Right cardiac atrium (tissue), 5 donors: ENCODE data around the gene BTBD6. TPM values are rescaled to one million over a fixed set of nuclear protein-coding genes. Genes with fewer than 3 reads are reported as not detected.

Source experiments
- ATAC-seq, 2 donors: fragments of 200-7000 bp; cut with Tn5 transposase; one replicate each; pipeline versions ENCODE4 v1.8.0 to v1.9.1; 2020; ENCODE audit warnings: moderate library complexity in 2 of 2, mild to moderate bottlenecking in 1 of 2
- DNase-seq, 3 donors: peaks; one replicate each; pipeline ENCODE4 v3.0.0-alpha.2; 2020
- H3K27ac ChIP-seq: one replicate; pipeline ENCODE4 v1.5.1; 2013; ENCODE audit warnings: mild to moderate bottlenecking, low read length, control low read depth, moderate library complexity
- H3K27me3 ChIP-seq: one replicate; pipeline ENCODE4 v1.6.1; 2013; ENCODE audit not compliant: control insufficient read depth, insufficient read depth
- H3K4me1 ChIP-seq: one replicate; pipeline ENCODE4 v1.6.1; 2013; ENCODE audit warnings: low read length; ENCODE audit not compliant: control insufficient read depth, insufficient read depth
- H3K4me3 ChIP-seq: one replicate; pipeline ENCODE4 v1.5.1; 2013; ENCODE audit warnings: low read length, control low read depth
- H3K9me3 ChIP-seq: one replicate; pipeline ENCODE4 v1.6.1; 2013; ENCODE audit warnings: low read length; ENCODE audit not compliant: control insufficient read depth
- WGBS: extraction: QIAGEN DNeasy Blood & Tissue Kit; methylation state at CpG from one replicate; pipeline ENCODE4 v1.1.7; 2013; 5-methylcytosine and 5-hydroxymethylcytosine counted together
- intact Hi-C, 4 donors: fragments of 100-400 bp; cut with DNase I; formaldehyde crosslinking; loops; one replicate each; pipeline versions ENCODE4 v1.11.0 to v1.14.0; 2022 to 2023
- polyA plus RNA-seq: library from polyadenylated mRNA; stranded (reverse); fragments of 200-250 nt; gene quantifications from one replicate; pipeline ENCODE4 v1.2.3, GENCODE V29; 2013
- total RNA-seq, 4 donors: library from RNA; stranded (reverse); fragmentation: NEBNext Ultra II Directional; extraction: Animal tissue kit (Norgen Biotek cat#: 25700); gene quantifications; one replicate each; pipeline ENCODE4 v1.2.1, GENCODE V29; 2021
- donor health status: healthy with polysubstance abuse.
- donor health status: DM: no; HTN: yes; CAD: no.
- donor health status: DM: no; HTN: no; CAD: no.
- donor health status: DM: no; HTN: yes; CAD: no; lungs with severe emphysema.
- donor health status: DM: yes; HTN: yes; CAD: no.

The BTBD6 gene
- total and polyA plus RNA-seq, 5 donors, result 28.1 to 42.2 (median 39.2) TPM

DNA sequence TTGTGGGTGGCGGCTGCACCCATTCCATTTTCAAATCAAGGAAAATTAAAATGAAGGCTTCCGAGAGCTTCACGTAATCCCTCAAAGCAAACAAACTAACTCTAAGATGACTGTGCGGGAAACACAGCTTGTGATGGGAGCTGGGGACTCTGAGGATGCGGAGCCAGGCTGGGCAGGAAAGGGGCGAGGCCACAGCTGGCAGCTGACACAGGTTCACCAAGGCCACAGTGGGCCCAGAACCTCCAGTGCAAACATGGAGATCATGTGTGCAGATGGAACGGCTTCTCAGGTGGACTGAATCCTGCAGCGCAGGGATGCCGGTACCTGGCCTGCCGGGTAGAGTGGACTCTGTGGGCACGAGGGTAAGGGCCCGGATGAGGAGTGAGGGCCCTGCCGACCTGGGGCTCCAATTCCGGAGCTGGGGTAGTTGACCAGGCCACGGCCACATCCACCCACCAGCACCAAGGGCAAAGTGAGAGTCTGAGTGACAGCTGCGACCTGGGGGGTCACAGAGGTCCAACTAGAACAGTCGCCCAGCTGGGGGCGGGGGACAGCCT is 19.2 kb upstream of the BTBD6 start:
- 92% methylated on average over 18 of the region's 18 CpGs for WGBS
- Histone ChIP-seq H3K27ac (no peak overlapping the region), H3K9me3 (no peaks in the 10 kb centered on the region), H3K4me3 (no peak overlapping the region), H3K4me1 (no peaks in the 10 kb centered on the region), H3K27me3 (no peaks in the 10 kb centered on the region)
- peak in 1 of 3 donors; percentile 42 for DNase-seq
- intact Hi-C loops, result no loop called here
- no peak for ATAC-seq

DNA sequence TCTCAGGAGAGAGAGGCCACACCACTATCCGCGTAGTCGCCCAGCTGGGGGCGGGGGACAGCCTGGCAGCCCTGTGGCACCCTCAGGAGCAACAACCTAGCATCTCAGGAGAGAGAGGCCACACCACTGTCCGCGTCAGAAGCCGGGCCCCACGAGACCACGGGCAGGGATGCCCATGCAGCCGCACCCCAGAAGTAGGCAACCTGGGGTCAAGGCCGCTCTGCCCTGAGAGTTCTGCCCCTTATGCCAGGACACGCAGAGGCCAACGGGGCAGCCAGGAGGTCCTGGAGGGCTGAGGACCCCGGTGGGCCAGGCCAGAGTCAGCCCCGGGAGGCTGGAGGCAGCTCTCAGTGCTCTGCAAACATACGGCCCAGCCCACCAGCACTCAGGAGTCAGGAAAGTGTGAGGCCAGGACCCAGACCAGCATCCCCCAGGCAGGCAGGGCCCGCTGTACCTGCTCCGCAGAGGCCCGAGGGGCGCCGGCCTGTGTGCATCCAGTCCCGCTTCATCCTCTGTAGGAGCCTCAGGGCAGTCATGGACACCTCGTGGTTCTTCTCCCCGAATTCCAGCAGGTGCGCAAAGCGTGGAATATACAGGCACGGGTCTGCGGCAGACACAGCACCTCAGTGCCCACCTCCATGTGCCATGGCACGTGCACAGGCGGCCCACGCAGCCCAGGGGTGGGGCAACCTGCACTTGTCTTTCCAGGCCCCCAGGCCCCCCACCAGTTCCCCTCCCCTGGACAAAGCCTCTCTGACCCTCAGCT is 7.3 kb upstream of the BTBD6 start:
- no peaks in the 10 kb centered on the region for H3K4me1 ChIP-seq
- H3K27ac ChIP-seq, result no peak overlapping the region
- peak; percentile 16 to 36 for ATAC-seq
- H3K4me3 ChIP-seq, result no peak overlapping the region
- intact Hi-C loops, result no loop called here
- DNase-seq, result peak in 1 of 3 donors; percentile 44
- 96% methylated on average over 27 of the region's 31 CpGs for WGBS
- H3K27me3 ChIP-seq, result no peaks in the 10 kb centered on the region
- no peaks in the 10 kb centered on the region for H3K9me3 ChIP-seq

DNA sequence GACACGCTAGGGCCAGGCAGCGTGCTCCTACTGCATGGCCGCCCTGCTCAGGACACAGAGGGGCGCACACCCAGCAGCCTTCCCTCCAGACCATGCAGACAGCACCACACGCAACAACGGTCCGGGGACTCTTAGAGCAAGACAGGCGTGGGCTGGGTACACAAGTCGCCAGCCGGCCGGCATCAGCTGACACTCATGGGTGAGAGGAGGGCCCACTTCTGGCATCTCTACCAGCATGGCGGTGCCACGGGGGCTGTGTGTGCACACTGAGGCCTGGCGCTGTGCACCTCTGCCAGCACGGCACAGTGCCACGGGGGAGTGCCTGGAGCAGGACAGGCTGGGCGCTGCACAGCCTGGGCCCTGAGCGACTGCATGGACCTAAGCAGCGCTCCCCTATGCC is 6.7 kb upstream of the BTBD6 start:
- no peaks in the 10 kb centered on the region for H3K27me3 ChIP-seq
- H3K9me3 ChIP-seq, result no peaks in the 10 kb centered on the region
- no peak overlapping the region for H3K4me3 ChIP-seq
- H3K4me1 ChIP-seq, result no peaks in the 10 kb centered on the region
- WGBS, result 85% methylated on average over 19 of the region's 19 CpGs
- no peak overlapping the region for H3K27ac ChIP-seq
- peak; percentile 11 to 42 for ATAC-seq
- intact Hi-C loops, result no loop called here
- peak in 1 of 3 donors; percentile 19 for DNase-seq

DNA sequence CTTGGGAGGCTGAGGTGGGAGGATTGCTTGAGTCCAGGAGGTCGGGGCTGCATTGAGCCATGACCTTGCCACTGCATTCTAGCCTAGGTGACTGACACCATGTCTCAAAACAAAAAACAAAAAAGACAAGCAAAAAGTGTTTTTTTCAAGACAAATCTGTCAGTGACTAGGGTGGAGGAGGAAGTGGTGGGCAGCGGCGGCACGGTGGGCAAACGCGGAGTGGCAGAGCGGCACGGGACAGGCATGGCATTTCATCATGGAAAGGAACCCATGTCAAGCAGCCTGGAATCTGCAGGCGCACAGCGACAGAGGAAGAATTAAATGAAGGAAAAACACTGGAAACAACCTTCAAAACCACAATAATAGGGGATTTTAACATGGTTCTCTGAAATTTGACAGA is 4.0 kb upstream of the BTBD6 start:
- DNase-seq (peak in 1 of 3 donors; percentile 45), ATAC-seq (no peak)
- intact Hi-C loops, result no loop called here
- no peaks in the 10 kb centered on the region for H3K27me3 ChIP-seq
- peaks cover under 1% of the 10 kb centered on the region for H3K4me1 ChIP-seq
- no peaks in the 10 kb centered on the region for H3K9me3 ChIP-seq
- H3K27ac ChIP-seq, result no peak overlapping the region
- no peak overlapping the region for H3K4me3 ChIP-seq
- WGBS, result 78% methylated on average over 10 of the region's 10 CpGs

DNA sequence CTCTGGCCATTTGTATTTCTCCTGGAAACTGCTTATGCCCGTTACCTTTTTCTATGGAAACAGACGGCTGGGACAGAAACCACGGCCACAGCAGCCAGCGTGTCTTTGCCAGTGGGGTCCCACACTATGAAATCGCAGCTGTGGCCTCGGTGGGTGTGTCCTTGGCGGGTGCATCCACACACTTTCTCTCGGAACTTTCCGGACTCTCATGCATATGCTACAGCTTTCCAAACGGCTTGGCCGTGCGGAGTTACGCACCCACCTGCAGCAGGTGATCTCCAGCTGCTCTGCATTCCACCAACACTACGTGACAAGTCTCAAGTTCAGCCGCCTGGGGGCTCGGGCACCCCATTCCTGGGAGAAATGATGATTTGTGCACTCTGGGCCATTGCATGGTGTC is 1.3 kb upstream of the BTBD6 start:
- Histone ChIP-seq H3K27ac (no peak overlapping the region), H3K27me3 (no peaks in the 10 kb centered on the region), H3K9me3 (no peaks in the 10 kb centered on the region), H3K4me3 (no peak overlapping the region), H3K4me1 (peaks cover 2% of the 10 kb centered on the region)
- WGBS, result 95% methylated on average over 16 of the region's 16 CpGs
- DNase-seq (peak in 1 of 3 donors; percentile 51), ATAC-seq (no peak)
- intact Hi-C loops, result no loop called here

DNA sequence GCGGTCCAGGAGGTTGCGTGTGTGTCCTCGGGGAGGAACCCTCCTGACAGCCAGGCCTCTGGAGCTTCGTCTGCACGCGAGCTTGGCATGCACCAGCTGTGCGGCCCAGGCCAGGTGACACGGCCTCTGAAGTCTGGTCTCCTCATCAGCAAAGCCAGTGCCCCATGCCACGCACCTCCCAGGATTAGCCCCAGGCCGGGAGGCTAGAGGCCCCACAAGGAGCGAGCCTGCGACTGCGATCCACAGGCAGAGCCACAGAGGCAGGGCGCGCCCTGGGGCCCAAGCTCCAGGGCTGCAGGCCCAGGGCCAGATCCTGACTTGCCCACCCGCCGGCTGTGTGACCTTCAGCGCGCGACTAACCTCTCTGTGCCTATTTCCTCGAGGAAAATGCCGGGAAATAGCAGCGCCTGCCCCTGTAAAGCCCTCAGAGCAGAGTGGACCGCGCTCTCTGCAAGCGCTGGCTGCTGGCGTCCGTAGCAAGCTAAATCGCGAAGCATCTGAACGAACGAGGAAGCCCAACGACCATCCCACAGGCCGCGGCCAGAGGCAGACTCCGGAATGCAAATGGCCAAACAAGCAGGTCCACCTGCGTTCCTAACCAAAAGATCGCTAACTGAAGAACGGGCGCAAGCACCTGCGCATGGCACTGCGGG is 492 bp upstream of the BTBD6 start:
- WGBS, result 36% methylated on average over 42 of the region's 42 CpGs
- no peaks in the 10 kb centered on the region for H3K27me3 ChIP-seq
- ATAC-seq (peak; percentile 3 to 12), DNase-seq (peak in 2 of 3 donors; percentile 63 to 69)
- no peaks in the 10 kb centered on the region for H3K9me3 ChIP-seq
- intact Hi-C loops, result no loop called here
- peaks cover 2% of the 10 kb centered on the region for H3K4me1 ChIP-seq
- peak overlapping the region; percentile 34 for H3K27ac ChIP-seq
- peak overlapping the region; percentile 87 for H3K4me3 ChIP-seq

DNA sequence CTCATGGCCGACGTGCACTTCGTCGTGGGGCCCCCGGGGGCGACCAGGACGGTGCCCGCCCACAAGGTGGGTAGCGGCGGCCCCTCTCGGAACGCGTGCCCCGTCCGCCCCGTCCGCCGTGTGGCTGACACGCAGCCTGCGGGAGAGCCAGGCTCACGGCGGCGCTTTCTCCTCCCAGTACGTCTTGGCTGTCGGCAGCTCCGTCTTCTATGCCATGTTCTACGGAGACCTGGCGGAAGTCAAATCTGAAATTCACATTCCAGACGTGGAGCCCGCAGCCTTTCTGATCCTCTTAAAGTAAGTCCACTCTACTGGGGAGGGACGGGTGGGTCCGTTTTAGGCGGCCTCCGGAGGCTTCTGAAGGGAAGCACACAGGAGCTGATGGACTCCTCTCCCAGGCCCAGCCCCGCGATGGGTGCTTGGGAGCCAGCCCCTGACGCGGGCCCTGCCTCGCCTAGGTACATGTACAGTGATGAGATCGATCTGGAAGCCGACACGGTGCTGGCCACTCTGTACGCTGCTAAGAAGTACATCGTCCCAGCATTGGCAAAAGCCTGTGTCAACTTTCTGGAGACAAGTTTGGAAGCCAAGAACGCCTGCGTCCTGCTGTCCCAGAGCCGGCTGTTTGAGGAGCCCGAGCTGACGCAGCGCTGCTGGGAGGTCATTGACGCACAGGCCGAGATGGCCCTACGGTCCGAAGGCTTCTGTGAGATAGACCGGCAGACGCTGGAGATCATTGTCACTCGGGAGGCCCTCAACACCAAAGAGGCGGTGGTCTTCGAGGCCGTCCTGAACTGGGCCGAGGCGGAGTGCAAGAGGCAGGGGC is 1.1 kb downstream of the BTBD6 start:
- intact Hi-C loops, result loop anchor here in 1 of 4 donors (2.0 kb wide), 1 partner anchor 43 kb away; no protein-coding TSS in a partner anchor
- peak overlapping the region; percentile 88 for H3K27ac ChIP-seq
- H3K27me3 ChIP-seq, result no peaks in the 10 kb centered on the region
- peak; percentile 46 to 73 (median 68) for DNase-seq
- 38% methylated on average over 62 of the region's 62 CpGs for WGBS
- ATAC-seq, result peak; percentile 2 to 18
- peak overlapping the region; percentile 87 for H3K4me3 ChIP-seq
- no peaks in the 10 kb centered on the region for H3K9me3 ChIP-seq
- H3K4me1 ChIP-seq, result peaks cover 2% of the 10 kb centered on the region

DNA sequence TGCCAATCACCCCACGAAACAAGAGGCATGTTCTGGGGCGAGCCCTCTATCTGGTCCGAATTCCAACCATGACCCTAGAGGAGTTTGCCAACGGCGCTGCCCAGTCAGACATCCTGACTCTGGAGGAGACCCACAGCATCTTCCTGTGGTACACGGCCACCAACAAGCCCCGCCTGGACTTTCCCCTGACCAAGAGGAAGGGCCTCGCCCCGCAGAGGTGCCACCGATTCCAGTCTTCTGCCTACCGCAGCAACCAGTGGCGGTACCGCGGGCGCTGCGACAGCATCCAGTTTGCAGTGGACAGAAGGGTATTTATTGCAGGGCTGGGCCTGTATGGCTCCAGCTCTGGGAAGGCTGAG is 1.7 kb downstream of the BTBD6 start:
- Histone ChIP-seq H3K27ac (no peak overlapping the region), H3K4me1 (peaks cover 2% of the 10 kb centered on the region), H3K27me3 (no peaks in the 10 kb centered on the region), H3K9me3 (no peaks in the 10 kb centered on the region), H3K4me3 (no peak overlapping the region)
- DNase-seq, result peak in 1 of 3 donors; percentile 48
- no peak for ATAC-seq
- intact Hi-C loops, result loop anchor here in 1 of 4 donors (2.0 kb wide), 1 partner anchor 43 kb away; no protein-coding TSS in a partner anchor
- 93% methylated on average over 16 of the region's 16 CpGs for WGBS

DNA sequence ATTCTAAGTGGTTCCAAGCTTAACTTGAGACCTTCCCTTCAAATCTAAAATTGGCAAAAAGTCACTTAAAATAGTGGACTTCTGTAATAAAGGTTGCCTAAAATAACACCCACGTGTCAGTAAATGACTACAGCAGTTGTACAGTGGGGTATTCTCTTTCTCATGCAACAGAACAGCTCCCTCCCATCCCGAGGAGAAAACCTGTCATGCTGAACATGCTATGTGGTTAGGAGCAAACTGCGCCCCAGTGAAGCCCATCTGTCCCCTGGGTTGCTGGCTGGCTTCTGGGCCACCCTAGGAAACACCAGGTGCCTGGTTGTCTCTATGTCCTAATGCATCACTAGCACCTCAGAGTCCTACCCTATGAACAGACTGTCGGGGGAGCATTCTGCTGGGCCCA is 2.7 kb downstream of the BTBD6 start:
- intact Hi-C loops, result loop anchor here in 1 of 4 donors (2.0 kb wide), 1 partner anchor 42 kb away; no protein-coding TSS in a partner anchor
- no peak for DNase-seq
- H3K4me1 ChIP-seq, result peaks cover 2% of the 10 kb centered on the region
- no peaks in the 10 kb centered on the region for H3K9me3 ChIP-seq
- H3K27ac ChIP-seq, result no peak overlapping the region
- no peak for ATAC-seq
- 81% methylated on average over 4 of the region's 4 CpGs for WGBS
- H3K27me3 ChIP-seq, result no peaks in the 10 kb centered on the region
- no peak overlapping the region for H3K4me3 ChIP-seq

DNA sequence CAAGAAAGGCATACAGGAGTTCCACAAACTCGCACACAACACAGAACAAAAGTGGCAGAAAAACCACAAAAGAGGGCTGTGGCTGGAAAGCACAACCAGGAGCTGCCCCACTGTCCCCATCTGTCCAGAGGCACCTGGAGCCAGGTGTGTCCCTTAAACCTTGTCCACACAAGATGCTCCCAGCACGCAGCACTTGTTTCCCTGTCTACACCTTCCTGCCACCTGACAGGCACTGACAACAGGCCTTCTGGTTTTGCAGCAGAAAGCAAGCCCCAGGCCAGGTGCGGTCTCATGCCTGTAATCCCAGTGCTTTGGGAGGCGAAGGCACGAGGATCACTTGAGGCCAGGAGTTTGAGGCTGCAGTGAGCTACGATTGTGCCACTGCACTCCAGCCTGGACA is 3.6 kb downstream of the BTBD6 start:
- ATAC-seq, result no peak

More for the DNA sequence above, 3.6 kb downstream of the BTBD6 start:
- intact Hi-C loops, result loop anchor here in 1 of 4 donors (2.0 kb wide), 1 partner anchor 41 kb away; no protein-coding TSS in a partner anchor
- H3K27me3 ChIP-seq, result no peaks in the 10 kb centered on the region
- 90% methylated on average over 6 of the region's 6 CpGs for WGBS
- no peak overlapping the region for H3K27ac ChIP-seq
- H3K4me1 ChIP-seq, result peaks cover 2% of the 10 kb centered on the region
- H3K4me3 ChIP-seq, result no peak overlapping the region
- no peaks in the 10 kb centered on the region for H3K9me3 ChIP-seq
- peak in 2 of 3 donors; percentile 25 to 30 for DNase-seq
